HG02938 (cell line): ENCODE measurements around the gene SUMO2.
A peak's percentile ranks its signal among the peaks of the same experiment; 100 is the strongest.
"Not testable (repeated sequence)": the region's sequence is repeated elsewhere in the genome, so short reads cannot be mapped to it uniquely, and the experiment has no call there.

Experiments
- ATAC-seq: cut with Tn5 transposase; IDR thresholded peaks from one replicate; pipeline ENCODE4 v1.9.1; 2021; ENCODE audit warnings: mild to moderate bottlenecking, moderate library complexity; ENCODE audit not compliant: unreplicated experiment

Gene SUMO2

DNA sequence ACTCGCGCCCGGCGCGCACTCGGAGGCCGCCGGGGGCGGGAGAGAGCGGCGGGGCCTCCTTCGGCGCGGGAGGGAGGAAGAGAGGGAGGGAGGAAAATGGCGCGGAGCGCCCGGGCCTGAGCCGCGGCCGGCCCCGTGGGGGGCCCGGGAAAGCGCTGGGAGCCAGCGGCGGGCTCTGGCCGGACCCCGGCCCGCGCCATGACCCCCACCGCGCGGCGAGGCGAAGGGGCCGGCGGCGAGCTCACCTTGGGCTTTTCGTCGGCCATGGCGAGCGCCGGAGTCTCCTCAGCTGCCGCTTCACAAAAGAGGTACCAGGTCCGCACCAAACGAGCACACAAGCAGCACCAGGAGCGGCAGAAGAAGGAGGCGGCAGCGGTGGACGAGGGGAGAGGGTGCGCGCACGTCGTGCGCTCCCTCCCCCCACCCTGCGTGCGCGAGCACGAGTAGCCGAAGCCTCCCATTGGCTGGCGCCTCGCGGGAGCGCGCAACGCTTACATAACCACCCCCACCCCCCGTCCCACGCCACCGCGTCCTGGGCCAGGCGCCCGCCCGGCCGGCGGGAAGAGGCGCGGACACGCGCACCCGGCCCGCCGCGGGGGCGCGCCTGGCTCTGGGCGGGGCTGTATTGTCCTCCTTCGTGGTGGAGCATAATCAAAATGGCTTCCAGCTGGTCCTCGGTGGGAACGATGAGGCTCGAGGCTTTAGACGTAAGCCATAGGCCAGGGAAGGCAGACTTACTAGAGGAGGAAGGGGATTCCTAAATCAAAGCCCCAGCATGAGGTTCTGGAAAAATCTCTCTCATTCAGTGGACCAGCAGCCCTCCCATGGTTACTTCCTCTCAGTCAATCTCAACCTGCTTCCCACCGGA, at the start of gene SUMO2:
SUMO2 (minus strand) TSS at position 391 of the 868 bp plus-strand sequence; CDS start at position 266, 125 bp downstream.
- ATAC-seq: peak; percentile 62

DNA sequence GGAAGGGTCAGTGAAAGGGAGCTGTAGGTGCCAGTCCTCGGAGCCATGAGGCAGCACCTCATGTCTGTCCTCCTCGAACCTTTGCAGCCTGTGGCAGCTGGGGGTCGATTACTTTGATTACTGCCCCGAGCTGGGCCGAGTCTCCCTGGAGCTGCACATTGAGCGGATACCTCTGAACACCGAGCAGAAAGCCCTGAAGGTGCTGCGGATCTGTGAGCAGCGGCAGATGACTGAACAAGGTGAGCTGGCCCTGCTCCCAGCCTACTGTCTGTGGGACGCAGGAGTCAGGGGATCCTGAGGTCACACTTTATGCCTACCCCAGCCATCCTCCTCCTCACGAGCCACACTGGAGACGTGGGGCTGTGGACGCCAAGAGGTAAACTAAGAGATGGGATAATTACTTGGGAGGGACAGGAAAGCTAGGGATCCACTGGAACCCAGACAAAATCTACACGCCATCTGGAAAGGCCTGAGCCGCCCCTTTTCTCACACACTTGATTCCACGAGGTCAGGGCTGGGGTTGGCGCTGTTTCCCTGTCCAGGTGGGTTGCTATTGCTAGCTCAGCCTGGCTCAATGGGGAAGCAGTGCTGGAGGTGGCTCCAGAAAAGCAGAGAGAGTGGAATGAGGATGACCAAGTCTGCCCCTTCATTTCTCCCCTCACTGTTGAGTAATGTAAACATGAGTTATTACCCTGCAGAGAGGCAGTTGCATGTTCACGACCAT, 49.1 kb upstream of the SUMO2 start:
- ATAC-seq: no peak

DNA sequence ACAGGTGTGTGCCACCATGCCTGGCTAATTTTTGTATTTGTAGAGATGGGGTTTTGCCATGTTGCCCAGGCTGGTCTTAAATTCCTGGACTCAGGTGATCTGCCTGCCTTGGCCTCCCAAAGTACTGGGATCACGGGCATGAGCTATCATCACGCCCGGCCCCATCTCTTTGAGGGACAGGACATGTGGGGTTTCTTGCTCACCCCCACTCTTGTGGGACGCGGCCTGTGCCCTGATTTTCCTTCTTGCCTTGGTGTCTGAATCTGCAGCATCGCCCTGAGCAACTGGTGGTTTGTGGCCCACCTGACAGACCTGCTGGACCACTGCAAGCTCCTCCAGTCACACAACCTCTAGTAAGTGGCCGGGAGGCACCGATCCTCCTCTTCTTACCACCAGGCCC, 48.3 kb upstream of the SUMO2 start:
- no peak for ATAC-seq

DNA sequence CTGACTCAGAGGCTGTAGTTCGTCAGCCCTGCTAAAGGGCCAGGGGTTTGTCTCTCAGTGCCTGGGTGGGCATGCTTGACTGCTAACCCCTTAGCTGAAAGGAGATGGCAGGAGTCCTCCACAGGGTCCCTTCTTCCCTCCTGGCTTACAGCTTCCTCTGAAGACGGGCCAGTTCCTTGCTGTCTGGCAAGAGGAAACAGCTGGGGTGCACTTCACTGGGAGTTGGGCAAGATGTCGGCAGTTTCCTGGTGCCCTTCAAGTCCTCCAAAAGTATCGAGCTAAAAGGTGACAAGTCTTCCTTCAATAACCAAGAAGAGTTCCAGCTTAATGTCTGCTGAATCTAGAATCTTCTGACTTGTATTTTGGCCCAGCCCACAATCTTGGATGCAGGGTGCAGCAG, 46.1 kb upstream of the SUMO2 start:
- ATAC-seq: no peak

DNA sequence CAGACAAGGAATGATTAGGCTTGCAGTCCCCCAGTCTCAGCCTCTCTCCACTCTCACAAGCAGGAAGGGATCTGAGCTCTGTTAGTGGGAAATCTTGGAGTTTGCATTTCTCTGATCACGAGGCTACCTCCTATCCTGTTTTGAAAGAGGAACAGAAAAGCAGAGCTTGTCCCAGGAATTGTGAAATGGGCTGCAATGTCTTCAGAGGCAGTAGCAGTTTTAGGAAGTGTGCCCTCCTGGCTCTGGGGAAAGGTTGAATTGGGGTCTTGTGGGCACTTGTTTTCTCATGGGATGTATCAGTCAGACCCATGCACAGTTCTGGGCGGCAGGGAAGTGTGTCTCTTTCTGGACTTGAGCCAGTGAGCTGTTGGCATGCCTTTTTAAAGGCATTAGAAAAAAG, 45.5 kb upstream of the SUMO2 start:
- no peak for ATAC-seq

DNA sequence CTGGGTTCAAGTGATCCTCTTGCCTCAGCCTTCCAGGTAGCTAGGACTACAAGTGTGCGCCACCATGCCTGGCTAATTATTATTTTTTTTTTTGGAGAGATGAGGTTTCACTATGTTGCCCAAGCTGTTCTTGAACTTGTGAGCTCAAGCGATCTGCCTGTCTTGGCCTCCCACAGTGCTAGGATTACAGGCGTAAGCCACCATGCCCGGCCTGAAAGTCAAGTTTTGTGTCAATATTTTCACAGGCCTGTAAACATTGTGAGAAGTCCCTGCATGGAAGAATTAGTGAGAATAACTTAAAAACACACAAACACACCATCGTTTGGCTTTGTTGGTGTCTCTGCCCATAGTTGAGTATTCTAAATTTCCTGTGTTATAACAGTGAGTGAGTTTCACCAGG, 45.0 kb upstream of the SUMO2 start:
- ATAC-seq: no peak

DNA sequence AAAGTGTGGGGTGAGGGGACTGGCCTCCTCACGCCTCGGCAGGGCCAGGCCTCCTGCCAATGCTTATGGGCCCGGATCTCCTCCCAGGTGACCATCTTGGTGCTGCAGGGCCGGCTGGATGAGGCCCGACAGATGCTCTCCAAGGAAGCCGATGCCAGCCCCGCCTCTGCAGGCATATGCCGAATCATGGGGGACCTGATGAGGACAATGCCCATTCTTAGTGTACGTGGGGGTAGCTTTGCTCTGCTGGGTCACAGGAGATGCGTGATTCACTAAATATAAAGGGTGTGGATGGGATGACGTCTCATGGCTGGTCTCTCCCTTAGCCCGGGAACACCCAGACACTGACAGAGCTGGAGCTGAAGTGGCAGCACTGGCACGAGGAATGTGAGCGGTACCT, 42.3 kb upstream of the SUMO2 start:
- ATAC-seq: no peak

DNA sequence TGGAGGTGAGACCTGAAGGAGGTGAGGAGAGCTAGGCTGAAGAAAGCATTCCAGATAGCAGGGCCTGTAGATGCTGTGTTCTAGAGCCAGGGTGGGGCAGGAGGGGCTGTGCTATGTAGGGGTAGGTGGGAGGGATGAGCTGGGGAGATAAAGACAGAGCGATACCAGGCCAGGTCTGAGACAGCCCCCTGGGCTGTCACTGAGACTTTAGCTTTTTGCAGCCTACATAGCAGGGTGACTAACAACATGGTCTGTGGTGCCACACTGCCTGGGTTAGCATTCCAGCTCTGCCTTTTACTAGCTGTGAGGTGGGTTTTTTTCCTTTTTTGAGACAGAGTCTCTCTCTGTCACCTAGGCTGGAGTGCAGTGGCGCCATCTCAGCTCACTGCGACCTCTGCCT, 37.1 kb upstream of the SUMO2 start:
- no peak for ATAC-seq

DNA sequence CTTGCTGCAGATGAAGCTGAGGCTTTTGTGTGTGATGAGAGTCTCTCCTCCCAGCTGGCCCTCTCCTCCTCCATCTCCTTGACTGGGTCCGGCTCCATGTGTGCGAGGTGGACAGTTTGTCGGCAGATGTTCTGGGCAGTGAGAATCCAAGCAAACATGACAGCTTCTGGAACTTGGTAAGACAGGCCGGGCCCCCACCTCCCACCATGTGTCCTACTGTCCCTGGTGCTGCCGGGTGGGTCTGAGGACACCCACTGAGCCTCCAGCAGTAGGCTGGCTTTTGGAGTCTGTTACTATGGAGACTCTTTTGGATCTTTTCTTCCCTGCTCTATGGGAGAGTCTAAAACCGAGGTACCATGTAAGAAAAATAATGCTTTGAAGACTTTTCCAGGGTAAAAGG, 35.4 kb upstream of the SUMO2 start:
- ATAC-seq: no peak

DNA sequence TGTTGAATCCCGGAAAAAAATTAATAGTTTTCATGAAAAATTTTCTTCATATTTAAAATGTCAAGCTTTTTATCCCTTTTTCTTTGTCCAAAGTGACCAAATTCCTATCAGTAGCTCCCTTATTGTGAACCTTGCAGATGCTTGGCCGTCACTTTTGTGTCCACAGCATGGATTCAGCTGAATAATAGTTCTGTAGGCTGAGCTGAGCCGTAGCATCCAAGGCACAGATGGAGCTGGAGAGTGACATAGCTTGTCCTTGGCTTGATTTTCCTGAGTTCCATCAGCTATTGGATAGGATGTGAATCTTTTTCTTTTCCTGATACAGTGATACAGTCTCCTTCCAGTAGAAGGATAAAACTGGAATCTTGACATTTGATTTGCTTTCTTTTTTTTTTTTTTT, 26.3 kb upstream of the SUMO2 start:
- ATAC-seq: no peak

DNA sequence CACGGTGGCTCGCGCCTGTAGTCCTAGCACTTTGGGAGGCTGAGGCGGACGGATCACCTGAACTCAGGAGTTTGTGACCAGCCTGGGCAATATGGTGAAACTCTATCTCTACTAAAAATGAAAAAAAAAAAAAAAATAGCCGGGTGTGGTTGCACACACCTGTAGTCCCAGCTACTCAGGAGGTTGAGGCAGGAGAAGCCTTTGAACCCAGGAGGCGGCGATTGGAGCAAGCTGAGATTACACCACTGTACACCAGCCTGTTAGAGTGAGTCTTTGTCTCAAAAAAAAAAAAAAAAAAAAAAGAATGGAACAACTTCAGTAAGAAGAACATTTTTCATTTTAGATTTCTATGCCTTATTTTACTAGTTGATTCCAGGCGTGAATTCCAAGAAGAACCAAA, 25.4 kb upstream of the SUMO2 start:
- ATAC-seq: no peak

DNA sequence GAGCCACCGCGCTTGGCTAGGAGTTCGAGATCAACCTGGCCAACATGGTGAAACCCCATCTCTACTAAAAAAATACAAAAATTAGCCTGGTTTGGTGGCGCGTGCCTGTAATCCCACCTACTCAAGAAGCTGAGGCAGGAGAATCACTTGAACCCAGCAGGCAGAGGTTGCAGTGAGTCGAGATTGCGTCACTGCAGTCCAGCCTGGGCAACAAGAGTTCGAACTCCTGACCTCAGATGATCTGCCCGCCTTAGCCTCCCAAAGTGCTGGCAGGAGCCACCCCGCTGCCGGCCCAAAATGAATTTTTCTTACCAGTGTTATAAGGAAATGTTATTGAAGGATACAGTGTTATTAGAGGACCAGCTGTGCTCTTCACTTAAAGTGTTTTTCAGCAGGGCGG, 25.0 kb upstream of the SUMO2 start:
- no peak for ATAC-seq

DNA sequence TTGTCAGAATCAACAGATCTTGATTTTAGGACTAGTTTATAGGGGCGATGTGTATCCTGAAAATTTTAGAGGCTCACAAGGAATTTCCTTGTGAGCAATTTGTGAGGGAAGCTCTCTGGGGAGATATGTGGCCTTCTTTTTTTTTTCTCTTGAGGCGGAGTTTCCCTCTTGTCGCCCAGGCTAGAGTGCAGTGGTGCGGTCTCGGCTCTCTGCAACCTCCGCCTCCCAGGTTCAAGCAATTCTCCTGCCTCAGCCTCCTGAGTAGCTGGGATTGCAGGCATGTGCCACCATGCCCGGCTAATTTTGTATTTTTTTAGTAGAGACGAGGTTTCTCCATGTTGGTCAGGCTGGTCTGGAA, 24.3 kb upstream of the SUMO2 start:
- not testable (repeated sequence) for ATAC-seq

DNA sequence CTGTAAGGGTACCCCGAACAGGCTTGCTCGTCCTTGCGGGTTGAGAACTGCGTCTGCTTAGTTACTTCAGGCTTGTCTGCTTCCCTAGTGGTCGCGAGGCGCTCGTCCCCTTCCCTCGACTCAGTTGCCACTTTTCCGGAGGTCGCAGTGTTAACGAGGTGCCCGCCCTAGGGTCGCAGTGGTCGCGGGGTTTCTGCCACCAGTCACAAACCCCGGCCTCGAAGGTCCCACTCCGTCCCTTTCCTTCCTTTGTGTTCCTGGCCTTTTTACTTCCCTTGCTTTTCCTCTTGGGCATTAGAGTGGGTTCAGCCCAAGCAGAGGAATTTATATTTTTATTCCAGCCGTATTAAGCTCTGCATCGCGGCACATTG, 23.0 kb upstream of the SUMO2 start:
- ATAC-seq: no peak

DNA sequence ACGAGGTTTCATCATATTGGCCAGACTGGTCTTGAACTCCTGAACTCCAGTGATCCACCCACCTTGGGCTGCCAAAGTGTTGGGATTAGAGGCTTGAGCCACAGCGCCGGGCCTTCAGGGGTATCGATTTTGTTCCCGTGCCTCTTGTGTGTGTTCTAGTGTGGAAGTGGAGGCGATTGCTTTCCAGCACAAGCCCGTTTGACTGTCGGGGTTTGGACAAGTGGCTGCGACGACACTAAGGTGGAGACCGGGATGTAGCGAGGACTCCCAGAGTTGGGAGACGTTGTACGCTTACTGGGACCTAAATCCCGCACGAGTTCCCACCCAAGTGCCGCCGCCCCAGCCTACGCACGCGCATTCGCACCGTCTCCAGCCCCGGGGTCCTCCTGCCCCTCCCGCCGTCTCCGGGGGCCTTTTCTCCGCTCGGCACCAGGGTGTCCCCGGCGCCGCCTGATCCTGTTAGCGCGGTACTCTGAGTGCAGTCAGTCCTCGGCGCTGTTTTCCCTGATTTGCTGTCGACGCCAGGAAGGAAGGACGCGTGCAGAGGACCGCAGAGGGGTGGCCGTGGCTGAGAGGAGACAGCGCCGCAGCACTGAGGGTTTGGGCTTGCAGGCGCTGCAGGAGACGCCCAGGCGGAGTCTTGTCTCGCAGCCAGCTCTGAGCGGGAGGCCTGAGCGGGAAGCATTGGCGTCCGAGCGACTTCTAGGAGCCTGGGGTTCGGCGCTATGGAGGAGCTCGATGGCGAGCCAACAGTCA, 22.5 kb upstream of the SUMO2 start, which contains the start of gene NUP85:
NUP85 (plus strand) TSS at position 643 of the 756 bp plus-strand sequence; CDS start at position 726, 83 bp downstream.
- peak; percentile 57 for ATAC-seq

DNA sequence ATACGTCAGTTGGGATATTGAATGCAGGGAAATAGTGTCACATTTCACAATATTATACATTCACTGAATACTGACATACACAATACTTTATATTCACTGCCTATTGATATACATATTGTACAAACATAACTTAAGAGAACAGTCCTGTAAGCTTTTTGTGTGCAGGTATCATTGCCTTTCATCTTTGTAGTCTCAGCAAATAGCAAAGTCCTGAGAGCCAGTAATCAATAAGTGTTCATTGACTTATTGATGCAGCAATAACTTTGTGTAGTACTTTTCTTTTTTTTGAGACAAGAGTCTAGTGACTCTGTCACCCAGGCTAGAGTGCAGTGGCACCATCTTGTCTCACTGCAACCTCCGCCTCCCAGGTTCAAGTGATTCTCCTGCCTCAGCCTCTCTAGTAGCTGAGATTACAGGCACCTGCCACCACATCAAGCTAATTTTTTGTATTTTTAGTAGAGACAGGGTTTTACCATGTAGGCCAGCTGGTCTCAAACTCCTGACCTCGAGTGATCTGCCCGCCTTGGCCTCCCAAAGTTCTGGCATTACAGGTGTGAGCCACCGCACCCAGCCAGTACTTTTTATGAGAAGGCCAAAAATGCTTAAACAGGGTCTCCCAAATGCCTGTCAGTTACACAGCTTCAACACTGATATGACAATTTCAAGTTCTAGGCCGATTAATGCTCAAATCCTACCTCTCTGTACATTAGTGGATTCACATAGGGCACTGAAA, 17.3 kb upstream of the SUMO2 start:
- no peak for ATAC-seq

DNA sequence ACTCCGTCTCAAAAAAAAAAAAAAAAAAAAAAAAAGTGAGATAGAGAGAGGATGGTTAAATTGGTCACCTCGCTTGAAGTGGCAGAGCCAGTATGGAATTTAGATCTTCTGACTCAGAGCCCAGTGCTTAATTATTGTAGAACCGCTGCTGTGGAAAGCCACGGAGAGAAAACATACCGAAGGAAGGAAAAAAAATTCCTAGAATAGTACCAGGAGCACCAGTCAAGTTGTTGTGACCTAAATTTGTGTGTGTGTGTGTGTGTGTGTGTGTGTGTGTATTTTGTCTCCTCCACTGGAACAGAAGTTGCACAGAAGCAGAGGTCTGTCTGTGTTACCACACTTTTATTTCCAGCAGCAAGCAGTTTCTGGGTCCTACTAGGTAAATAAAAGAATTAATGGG, 12.1 kb upstream of the SUMO2 start:
- no peak for ATAC-seq

DNA sequence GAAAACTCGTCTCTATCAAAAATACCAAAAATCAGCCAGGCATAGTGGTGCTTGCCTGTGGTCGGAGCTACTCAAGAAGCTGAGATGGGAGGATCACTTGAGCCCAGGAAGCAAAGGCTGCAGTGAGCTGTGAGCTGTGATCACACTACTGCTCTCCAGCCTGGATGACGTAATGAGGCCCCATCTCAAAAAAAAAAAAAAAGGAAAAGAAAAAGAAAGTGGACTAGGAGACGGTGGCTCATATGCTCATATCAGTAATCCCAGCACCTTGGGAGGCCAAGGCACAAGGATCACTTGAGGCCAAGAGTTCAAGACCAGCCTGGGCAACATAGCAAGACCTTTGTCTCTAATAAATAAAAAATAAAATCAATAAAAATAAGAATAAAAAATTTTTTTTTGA, 8.8 kb upstream of the SUMO2 start:
- ATAC-seq: no peak

DNA sequence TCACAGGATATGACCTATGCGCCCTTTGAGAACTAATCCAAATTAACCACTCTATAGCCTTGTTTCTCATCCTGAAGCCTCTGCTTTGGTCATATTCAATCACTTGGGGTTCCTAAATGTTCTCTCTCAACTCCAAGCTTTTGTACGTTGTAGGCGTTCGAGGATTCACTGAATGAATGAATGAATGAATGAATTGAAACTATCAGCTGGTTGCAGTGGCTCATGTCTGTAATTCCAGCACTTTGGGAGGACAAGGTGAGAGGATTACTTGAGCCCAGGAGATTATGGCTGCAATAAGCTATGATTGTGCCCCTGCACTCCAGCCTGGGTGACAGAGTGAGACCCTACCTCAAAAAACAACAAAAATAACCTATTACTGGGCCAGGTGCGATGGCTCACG, 5.9 kb upstream of the SUMO2 start:
- no peak for ATAC-seq

DNA sequence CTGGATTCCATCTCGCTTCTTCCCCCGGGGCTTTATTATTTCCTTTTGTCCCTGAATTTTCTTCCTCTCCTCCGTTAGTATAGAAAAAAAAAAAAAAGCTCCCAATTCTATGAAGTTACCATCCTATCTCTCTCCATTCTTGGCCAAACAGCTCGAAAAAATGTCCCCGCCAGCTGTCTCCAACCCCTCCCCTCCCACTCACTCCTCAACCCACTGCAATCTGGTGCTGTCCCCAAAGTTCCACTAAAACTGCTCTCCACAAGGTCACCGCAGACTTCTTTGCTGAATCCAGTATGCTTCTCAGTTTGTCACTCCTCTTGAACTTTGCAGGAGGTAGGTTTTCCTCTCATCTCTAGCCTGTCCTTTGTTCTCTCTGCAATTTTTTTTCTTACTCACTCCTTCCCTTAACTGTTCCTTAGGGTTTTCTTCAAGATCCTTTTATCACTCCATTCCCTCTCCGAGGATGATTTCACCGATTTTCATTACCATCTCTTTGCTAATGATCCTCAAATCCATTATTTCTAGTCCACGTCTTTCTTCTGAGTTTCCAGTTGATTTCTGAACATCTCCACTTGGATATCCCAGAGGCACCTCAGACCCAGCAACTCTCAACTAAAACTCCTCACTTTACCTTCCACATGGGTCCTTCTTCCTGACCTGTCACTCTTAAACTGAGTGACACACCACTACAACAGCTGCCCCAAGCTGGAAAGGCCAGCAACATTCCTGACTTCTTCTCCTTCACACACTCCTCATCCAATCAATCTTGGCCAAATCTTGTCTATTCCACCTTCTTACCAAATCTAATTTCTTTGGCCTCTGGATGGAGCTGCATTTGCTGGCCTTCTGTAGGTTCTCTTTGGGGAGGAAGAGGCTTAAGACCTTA, 1.5 kb upstream of the SUMO2 start:
- ATAC-seq: no peak
